ENCODE data around the gene PIGX.

The PIGX gene

DNA sequence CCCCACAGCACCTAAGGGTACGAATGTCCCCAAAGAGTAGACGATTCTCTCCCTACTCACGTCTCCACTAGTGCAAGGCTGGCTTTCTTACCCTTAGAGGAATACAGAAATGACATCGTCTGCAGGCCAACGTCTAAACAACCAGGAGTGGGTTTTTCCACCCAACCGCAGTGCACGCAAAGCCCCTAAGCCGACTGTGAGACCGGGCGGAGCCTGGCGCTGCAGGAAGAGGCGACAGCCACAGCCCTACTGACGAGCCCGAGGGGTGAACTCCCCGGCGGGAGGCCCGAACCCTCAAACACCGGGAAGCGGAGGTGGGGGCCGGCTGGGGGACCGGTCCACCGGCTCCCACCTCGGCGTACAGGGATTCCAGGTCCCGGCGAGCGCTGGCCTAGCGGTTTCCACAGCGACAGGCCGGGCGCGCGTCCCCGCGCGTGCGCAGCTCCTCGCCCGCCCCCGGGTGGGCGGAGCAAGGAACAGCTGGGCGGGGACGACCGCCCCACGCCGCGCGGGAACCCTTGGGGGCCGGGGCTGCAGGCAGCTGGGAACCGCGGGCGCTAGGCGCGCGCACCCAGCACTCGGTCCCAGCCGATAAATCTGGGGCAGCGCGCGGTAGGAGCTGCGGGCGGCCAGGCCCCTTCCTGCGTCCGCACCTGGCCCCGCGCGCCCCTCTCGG is at the start of gene PIGX, which contains the start of gene CEP19:
Gene PIGX, plus strand, starts transcription at position 540 of the 676 bp plus-strand sequence.
Gene CEP19, minus strand, starts transcription at position 413 of the 676 bp plus-strand sequence. CDS start 3,593 bp downstream, outside the sequence.
- peak; percentile 67 for DNase-seq (ENCODE audit: low read depth)

- DNase-seq (ENCODE audit: low read depth) = no peak
Observed at GRCh38 chr3:196662711-196663571, 49.2 kb upstream of the PIGX start.

- peak; percentile 45 for DNase-seq (ENCODE audit: low read depth)
Observed at GRCh38 chr3:196666001-196666867, 45.9 kb upstream of the PIGX start.

- DNase-seq (ENCODE audit: low read depth) = no peak
Observed at GRCh38 chr3:196667056-196667825, 44.9 kb upstream of the PIGX start.

DNA sequence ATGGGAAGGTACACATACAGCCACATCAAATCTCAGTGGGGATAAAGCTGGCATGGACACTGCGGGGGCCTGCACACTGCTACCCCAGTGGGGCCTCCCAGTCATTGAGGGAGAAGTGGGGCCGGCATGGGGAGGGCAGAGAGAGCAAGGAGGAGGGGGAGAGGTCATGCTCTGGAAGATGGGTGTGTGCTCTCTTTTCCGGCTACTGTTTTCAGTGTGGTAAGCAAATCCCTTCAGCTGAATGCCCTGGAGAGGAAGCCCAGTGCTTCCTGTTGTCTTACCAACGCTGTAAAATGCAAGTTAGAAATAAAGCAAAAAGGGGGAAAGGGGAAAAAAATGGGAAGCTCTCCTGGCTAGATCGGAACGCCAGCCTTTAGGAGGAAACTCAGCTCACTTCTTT is 41.8 kb upstream of the PIGX start:
- DNase-seq (ENCODE audit: low read depth) = no peak

GRCh38 chr3:196673632-196674031 is 38.5 kb upstream of the PIGX start:
- no peak for DNase-seq (ENCODE audit: low read depth)

- DNase-seq (ENCODE audit: low read depth) = no peak
Observed at GRCh38 chr3:196677353-196677752, 34.8 kb upstream of the PIGX start.

- no peak for DNase-seq (ENCODE audit: low read depth)
Observed at GRCh38 chr3:196677931-196678330, 34.2 kb upstream of the PIGX start.

DNA sequence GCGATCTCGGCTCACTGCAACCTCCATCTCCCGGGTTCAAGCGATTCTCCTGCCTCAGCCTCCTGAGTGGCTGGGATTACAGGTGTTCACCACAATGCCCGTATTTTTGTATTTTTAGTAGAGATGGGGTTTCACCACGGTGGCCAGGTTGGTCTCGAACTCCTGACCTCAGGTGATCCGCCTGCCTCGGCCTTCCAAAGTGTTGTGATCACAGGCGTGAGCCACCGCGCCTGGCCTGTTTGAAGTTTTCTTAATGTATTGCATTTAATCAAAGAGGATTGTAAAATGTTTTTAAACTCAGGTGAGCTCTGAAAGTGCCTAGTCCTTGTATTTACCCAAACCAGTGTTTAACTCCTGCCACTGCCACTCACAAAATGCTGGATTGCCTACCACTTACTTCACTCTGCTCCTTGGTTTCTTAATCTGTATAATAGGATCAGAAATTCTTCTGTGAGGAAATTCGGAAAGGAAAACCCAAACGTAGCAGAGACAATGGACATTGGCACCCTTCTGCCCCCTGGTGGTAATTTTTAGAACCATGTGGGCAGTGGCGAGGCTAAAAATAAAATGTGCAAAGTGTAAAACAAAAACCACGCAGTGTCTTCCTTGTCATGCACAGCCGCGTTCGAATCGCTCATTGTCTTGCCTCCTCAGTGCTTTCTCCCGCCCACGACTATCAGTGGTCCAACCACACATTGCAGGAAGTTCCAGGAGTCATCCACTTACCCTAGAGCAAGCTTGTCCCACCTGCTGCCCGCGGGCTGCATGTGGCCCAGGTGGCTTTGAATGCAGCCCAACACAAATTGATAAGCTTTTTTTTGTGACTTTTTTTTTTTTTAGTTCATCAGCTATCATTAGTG is 27.4 kb upstream of the PIGX start:
- peak; percentile 42 for DNase-seq (ENCODE audit: low read depth)

DNA sequence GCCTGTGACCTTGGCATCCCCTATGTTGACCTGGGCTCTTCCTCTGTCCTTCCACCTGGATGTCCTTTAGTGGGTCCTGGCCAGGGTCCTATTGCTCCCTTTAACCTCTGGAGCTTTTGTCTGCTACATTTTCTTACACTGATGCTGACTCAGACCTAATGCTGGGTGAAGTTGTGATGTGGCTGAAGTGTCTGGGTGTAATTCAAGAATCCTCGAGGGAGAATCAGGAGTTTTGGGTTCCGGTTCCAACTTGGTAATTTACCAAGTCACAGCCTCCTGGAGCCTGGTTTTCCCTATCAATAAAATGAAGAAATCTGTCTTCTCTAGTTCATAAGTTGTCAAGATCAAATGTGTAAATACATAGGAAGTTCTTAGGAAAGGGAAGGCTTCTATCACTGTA is 25.7 kb upstream of the PIGX start:
- peak; percentile 32 for DNase-seq (ENCODE audit: low read depth)

DNA sequence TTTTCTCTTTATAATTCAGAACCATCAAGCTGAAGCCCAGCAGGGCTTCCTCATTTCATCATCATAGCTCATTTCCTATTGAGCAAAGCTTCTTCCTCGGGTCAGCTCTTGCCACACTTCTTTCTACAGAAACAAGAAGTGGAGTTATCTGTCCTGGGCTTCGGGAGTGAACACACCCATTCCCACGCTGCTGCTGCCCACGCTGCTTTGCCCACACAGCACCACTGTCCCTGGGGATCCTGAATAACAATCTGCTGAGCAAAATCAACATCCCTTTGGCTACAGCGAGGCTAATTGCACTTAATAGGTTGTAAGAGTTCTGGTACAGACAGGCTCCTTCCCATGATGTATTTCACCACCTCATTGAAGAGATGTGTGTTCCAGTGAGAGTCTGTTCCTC is 23.8 kb upstream of the PIGX start:
- peak; percentile 88 for DNase-seq (ENCODE audit: low read depth)

DNA sequence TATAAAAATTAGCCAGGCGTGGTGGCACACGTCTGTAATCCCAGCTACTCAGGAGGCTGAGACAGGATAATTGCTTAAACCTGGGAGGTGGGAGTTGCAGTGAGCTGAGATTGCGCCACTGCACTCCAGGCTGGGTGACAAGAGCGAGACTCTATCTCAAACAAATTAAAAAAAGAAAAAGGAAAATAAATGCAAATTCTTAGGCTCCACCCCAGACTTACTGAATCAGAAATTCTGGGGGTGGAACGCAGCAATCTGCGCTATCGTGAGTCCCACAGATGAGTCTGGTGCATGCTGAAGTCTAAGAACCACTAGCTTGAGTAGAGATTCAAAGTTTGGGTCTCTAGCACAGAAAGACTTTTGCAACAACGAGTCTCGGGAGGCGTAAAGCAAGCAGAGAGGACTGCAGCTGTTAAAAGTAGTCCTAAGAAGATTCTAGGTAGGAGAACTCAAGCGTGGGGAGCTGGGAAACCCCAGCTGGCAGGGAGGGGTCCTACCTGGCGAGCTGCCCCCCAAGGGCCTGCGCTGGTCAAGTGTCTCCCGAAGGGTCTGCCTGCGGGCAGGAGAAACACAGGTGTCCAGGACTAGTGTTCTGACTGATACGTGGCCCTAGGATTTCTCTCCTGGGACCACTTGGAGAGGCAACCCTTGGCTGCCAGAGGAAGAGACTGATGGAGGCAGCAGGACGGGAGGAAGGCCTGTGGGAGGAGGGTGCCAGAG is 22.1 kb upstream of the PIGX start:
- DNase-seq (ENCODE audit: low read depth) = no peak

- DNase-seq (ENCODE audit: low read depth) = no peak
Observed at GRCh38 chr3:196691386-196691785, 20.8 kb upstream of the PIGX start.

DNA sequence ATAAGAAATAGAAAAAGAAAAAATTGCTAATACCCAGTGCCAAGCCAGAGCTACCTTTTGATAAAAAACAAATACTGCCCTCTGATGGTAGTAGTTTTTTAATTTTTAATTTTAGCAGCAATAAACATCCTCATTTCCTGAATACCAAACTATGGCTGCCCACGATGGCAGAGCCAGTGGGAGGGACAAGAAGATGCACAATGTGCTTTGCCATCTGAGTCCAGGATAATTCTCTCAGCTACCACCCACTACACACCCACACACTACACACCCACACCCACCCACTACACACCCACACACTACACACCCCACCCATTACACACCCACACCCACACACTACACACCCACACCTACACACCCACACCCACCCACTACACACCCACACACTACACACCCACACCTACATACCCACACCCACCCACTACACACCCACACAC is 18.0 kb upstream of the PIGX start:
- DNase-seq (ENCODE audit: low read depth) = no peak

GRCh38 chr3:196694941-196695848 is 17.0 kb upstream of the PIGX start:
- no peak for DNase-seq (ENCODE audit: low read depth)

DNA sequence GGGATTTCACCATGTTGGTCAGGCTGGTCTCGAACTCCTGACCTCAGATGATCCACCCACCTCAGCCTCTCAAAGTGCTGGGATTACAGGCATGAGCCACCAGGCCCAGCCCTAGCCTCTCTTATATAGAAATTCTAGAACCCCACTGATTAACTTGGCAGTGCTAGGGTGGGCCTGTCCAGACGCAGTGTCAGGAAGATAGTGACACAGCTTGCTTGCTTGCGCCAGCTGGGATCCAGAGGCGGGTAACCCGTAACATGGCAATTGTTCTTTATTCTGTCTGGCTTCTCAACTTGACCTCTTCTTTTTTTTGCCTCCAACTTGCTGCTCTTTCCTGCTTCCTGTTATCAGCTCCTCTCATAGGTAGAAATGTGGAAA is 16.3 kb upstream of the PIGX start:
- no peak for DNase-seq (ENCODE audit: low read depth)

DNA sequence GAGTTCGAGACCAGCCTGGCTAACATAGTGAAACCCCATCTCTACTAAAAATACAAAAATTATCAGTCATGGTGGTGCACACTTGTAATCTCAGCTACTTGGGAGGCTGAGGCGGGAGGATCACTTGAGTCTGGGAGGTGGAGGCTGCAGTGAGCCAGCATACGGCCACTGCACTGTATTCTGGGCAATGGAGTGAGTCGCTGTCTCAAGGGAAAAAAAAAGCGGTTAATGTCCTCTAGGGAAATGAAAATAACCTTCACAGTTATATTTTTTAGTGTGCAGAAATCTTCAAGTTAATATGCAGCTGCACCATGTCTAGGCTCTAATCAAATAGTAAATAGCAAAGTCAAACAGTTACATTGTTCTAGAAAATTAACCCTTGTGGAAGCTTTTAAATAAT is 14.9 kb upstream of the PIGX start:
- DNase-seq (ENCODE audit: low read depth) = no peak

DNA sequence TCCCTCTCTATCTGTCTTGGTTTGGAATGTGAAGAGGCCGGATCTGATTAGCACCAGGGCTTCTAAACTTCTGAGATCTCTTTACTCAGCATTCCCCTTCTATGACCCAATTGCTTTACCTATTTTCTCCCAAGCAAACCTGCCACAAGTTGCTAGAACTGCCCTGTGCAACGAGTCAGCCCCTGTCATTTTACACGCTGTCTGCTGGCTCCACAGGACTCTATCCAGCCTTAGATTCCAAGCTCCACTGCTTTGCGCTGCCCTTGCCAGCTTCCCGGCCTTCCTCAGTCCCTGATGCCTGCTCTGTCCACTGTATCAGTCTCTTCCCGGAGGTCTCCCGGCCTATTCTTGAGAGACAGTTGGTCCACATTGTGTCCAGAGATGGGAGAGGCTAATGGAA is 12.4 kb upstream of the PIGX start:
- DNase-seq (ENCODE audit: low read depth) = no peak

GRCh38 chr3:196700801-196701200 is 11.4 kb upstream of the PIGX start:
- no peak for DNase-seq (ENCODE audit: low read depth)

Measured in stromal cell of bone marrow (primary cell).